ENCODE results near the gene MACROD1. TPM values are rescaled to one million over a fixed set of nuclear protein-coding genes. Genes with fewer than 3 reads are reported as not detected.

MACROD1 gene
- total and polyA plus RNA-seq, 2 donors (not counting 1 experiment from before 2014, with no cell fraction given): 2.7 to 8.6 TPM

DNA sequence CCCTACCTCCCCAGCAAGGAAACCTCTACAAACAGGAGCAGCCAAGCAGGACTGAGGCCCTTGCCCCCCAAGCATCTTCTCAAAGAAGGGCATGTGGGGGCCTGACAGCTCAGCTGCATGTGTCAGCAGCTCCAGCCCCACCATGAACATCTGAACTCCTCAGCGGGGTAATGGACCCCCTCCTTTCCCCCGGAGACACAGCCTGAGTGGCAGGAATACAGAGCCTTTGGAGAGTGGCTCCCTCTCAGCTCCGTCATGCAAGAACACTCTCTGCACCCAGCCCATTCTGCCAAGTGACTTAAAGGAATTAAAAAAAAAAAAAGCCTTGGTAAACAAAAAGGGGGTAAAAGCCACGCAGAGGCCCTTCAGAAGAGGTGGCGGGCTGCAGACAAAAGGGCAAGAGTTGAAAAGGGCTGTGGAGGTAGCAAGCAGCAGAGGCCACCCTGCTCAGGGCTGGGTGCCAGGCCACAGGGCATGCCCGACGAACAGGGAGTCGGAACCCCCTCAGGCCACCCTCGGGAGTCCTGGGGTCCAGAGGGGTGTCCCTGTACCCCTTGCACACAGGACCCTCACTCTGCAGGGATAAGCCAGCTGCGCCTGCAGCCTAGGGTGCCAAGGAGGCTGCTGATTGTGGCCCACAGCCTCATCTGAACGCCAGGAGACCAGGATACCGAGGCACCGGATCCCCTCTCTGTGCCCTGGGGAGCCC, 62.5 kb downstream of the MACROD1 start:
- H3K27me3 Mint-ChIP-seq: peaks cover 7% of the 10 kb centered on the region
- Histone ChIP-seq H2AFZ (ENCODE audit: insufficient read depth, low read depth, low read length, poor library complexity, severe bottlenecking) (no peak overlapping the region), H3K9ac (ENCODE audit: low read length) (no peak overlapping the region), H3K27ac (ENCODE audit: low read length in 2 of 2) (no peak overlapping the region), H3K9me3 (ENCODE audit: control extremely low read depth in 1 of 3, control insufficient read depth in 2 of 3, insufficient read depth in 1 of 3, low read length in 2 of 3) (peaks cover 0 to 6% (median 0%) of the 10 kb centered on the region in 3 donors), H3K4me3 (ENCODE audit: control extremely low read depth in 1 of 5, extremely low read depth in 1 of 5, insufficient read depth in 1 of 5, low read depth in 2 of 5, low read length in 4 of 5) (no peak overlapping the region), H3K4me2 (replicated peaks; ENCODE audit: low read depth, low read length, poor library complexity, severe bottlenecking) (no peak overlapping the region), H4K20me1 (ENCODE audit: control insufficient read depth, insufficient read depth, low read length, poor library complexity, severe bottlenecking) (no peaks in the 10 kb centered on the region), H3K36me3 (replicated peaks in 1 of 2; ENCODE audit: control extremely low read depth in 1 of 2, control insufficient read depth in 1 of 2, extremely low read depth in 1 of 2, insufficient read depth in 2 of 2, low read length in 1 of 2) (no peaks in the 10 kb centered on the region), H3K79me2 (ENCODE audit: control insufficient read depth, insufficient read depth, low read length) (no peaks in the 10 kb centered on the region), H3K27me3 (replicated peaks in 1 of 4; ENCODE audit: control extremely low read depth in 1 of 4, control insufficient read depth in 3 of 4, insufficient read depth in 4 of 4, low read length in 3 of 4) (no peaks in the 10 kb centered on the region), H3K4me1 (ENCODE audit: control insufficient read depth in 2 of 2, insufficient read depth in 2 of 2, low read length in 2 of 2) (no peaks in the 10 kb centered on the region)
- POLR2A ChIA-PET: no interaction called here
- TF ChIP-seq EZH2 (IDR thresholded peaks at IDR 0.05; ENCODE audit: borderline replicate concordance, insufficient read depth, low read depth, low read length, poor library complexity, severe bottlenecking): no peak
- TF ChIP-seq, protein P1, sequence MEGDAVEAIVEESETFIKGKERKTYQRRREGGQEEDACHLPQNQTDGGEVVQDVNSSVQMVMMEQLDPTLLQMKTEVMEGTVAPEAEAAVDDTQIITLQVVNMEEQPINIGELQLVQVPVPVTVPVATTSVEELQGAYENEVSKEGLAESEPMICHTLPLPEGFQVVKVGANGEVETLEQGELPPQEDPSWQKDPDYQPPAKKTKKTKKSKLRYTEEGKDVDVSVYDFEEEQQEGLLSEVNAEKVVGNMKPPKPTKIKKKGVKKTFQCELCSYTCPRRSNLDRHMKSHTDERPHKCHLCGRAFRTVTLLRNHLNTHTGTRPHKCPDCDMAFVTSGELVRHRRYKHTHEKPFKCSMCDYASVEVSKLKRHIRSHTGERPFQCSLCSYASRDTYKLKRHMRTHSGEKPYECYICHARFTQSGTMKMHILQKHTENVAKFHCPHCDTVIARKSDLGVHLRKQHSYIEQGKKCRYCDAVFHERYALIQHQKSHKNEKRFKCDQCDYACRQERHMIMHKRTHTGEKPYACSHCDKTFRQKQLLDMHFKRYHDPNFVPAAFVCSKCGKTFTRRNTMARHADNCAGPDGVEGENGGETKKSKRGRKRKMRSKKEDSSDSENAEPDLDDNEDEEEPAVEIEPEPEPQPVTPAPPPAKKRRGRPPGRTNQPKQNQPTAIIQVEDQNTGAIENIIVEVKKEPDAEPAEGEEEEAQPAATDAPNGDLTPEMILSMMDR (IDR thresholded peaks at IDR 0.05): no peak
- no peaks in the 10 kb centered on the region for H3K9me3 Mint-ChIP-seq (ENCODE audit: insufficient read depth)
- ATAC-seq (ENCODE audit: low read depth): no peak
- CTCF ChIA-PET: no interaction called here
- intact Hi-C loops (cut with micrococcal nuclease): no loop called here
- H3K4me1 Mint-ChIP-seq: no peaks in the 10 kb centered on the region
- 91% methylated on average over 10 of the region's 13 CpGs for WGBS (ENCODE audit: insufficient coverage)
- H3K27ac Mint-ChIP-seq: no peak overlapping the region
- no peak overlapping the region for H3K4me3 Mint-ChIP-seq
- no peak for DNase-seq

DNA sequence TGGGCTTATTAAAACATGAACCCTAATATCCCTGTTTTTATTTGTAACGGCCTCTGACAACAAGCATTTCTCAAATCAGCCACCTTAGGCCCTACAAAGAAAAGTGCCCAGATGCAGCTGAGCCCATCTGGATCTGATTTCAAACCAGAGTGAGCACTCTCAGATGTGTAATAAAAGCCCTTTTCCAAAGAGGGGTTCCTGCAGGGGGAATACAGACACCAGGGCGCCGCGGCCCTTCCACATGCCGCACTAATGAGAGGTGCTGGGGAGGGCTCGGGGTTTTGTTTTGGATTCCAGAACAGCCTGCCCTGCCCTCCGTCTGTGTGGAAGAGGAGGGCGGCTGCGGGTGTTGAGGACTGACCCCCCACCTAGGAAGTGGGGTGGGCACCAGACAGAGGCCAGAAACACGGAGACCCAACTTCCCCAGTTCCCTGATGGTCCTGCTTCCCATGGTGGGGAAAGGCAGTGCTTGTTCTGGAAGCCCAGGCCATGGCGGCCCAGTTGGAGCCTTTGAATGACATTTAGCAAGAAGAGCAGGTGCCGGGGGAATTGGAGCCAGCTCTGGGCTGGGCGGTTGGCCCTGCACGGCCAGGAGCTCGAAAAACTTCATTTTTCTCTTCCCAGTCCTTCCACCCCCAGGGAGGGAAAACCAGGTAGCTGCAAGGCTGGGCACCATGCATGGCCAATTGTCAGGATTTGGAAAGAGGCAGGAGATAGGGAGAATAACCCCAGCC, 63.7 kb downstream of the MACROD1 start:
- Histone ChIP-seq H3K27me3 (replicated peaks in 1 of 4; ENCODE audit: control extremely low read depth in 1 of 4, control insufficient read depth in 3 of 4, insufficient read depth in 4 of 4, low read length in 3 of 4) (no peaks in the 10 kb centered on the region), H3K9me3 (ENCODE audit: control extremely low read depth in 1 of 3, control insufficient read depth in 2 of 3, insufficient read depth in 1 of 3, low read length in 2 of 3) (peaks cover 0 to 3% (median 0%) of the 10 kb centered on the region in 3 donors), H3K79me2 (ENCODE audit: control insufficient read depth, insufficient read depth, low read length) (no peaks in the 10 kb centered on the region), H4K20me1 (ENCODE audit: control insufficient read depth, insufficient read depth, low read length, poor library complexity, severe bottlenecking) (no peaks in the 10 kb centered on the region), H3K27ac (ENCODE audit: low read length in 2 of 2) (no peak overlapping the region), H2AFZ (ENCODE audit: insufficient read depth, low read depth, low read length, poor library complexity, severe bottlenecking) (no peak overlapping the region), H3K36me3 (replicated peaks in 1 of 2; ENCODE audit: control extremely low read depth in 1 of 2, control insufficient read depth in 1 of 2, extremely low read depth in 1 of 2, insufficient read depth in 2 of 2, low read length in 1 of 2) (no peaks in the 10 kb centered on the region), H3K9ac (ENCODE audit: low read length) (no peak overlapping the region), H3K4me2 (replicated peaks; ENCODE audit: low read depth, low read length, poor library complexity, severe bottlenecking) (no peak overlapping the region), H3K4me1 (ENCODE audit: control insufficient read depth in 2 of 2, insufficient read depth in 2 of 2, low read length in 2 of 2) (no peaks in the 10 kb centered on the region), H3K4me3 (ENCODE audit: control extremely low read depth in 1 of 5, extremely low read depth in 1 of 5, insufficient read depth in 1 of 5, low read depth in 2 of 5, low read length in 4 of 5) (no peak overlapping the region)
- 94% methylated on average over 11 of the region's 15 CpGs for WGBS (ENCODE audit: insufficient coverage)
- CTCF ChIA-PET: no interaction called here
- intact Hi-C loops (cut with micrococcal nuclease): no loop called here
- POLR2A ChIA-PET: no interaction called here
- H3K4me3 Mint-ChIP-seq: no peak overlapping the region
- H3K4me1 Mint-ChIP-seq: no peaks in the 10 kb centered on the region
- ATAC-seq (ENCODE audit: low read depth) (no peak), DNase-seq (no peak)
- TF ChIP-seq EZH2 (IDR thresholded peaks at IDR 0.05; ENCODE audit: borderline replicate concordance, insufficient read depth, low read depth, low read length, poor library complexity, severe bottlenecking): no peak
- TF ChIP-seq, protein P1 (IDR thresholded peaks at IDR 0.05): no peak
- peaks cover 7% of the 10 kb centered on the region for H3K27me3 Mint-ChIP-seq
- no peaks in the 10 kb centered on the region for H3K9me3 Mint-ChIP-seq (ENCODE audit: insufficient read depth)
- no peak overlapping the region for H3K27ac Mint-ChIP-seq

Data from B cell (primary cell).